ENCODE data around the gene C8B. TPM values are rescaled to one million over a fixed set of nuclear protein-coding genes. Genes with fewer than 3 reads are reported as not detected.

C8B gene
- total RNA-seq, 2 donors from 2014 or later = not detected

DNA sequence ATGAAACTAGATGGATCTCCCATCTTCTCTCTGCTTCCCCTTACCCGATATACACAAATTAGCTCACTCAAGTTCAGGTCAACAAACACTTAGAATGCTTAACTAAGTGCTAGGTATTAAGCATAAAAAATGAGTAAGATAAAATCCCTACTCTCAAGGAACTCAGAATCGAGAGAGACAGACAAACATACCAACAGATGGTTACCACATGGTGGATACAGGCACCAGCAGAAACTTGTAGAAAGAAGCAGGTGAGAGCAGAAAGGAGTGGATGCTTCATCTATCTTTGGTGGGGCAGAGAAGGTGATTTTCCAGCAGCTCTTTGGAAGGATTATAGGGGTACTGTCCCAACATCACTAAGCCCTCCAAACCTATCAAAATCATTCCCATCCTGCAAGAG lies 32.2 kb downstream of the C8B start:
- no peaks in the 10 kb centered on the region for H3K9me3 ChIP-seq (ENCODE audit: control insufficient read depth, low read length, poor library complexity, severe bottlenecking)
- peaks cover 19% of the 10 kb centered on the region for H3K27me3 Mint-ChIP-seq
- no peaks in the 10 kb centered on the region for H3K4me1 Mint-ChIP-seq
- no peak overlapping the region for H3K27ac Mint-ChIP-seq
- DNase-seq = no peak
- no peak overlapping the region for H3K4me3 Mint-ChIP-seq
- no peak for ATAC-seq
- no peaks in the 10 kb centered on the region for H3K36me3 Mint-ChIP-seq (ENCODE audit: low read depth)

DNA sequence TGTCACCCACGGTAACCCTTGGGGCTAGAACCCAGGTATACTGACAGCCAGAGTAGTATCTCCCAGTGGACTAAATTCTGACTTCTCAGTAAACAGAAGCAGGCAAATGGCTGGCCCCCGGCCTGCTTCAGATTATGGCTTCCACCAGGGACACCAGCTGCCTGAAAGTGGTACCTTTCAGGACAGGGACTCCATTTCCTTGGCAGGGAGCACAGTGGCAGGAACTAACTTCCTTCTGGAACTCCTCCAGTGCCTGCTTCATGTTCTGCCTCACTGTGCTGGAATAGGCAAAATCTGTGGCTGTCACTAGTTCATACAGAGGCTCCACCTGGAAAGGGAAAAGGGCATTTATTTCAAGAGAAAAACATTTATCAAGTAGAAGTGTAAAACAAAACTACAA lies 32.7 kb downstream of the C8B start:
- DNase-seq = no peak
- Mint-ChIP-seq H3K27ac (no peak overlapping the region), H3K27me3 (peaks cover 17% of the 10 kb centered on the region), H3K4me3 (no peak overlapping the region), H3K4me1 (no peaks in the 10 kb centered on the region), H3K36me3 (ENCODE audit: low read depth) (no peaks in the 10 kb centered on the region)
- ATAC-seq = no peak
- no peaks in the 10 kb centered on the region for H3K9me3 ChIP-seq (ENCODE audit: control insufficient read depth, low read length, poor library complexity, severe bottlenecking)

- H3K9me3 ChIP-seq (ENCODE audit: control insufficient read depth, low read length, poor library complexity, severe bottlenecking) = no peaks in the 10 kb centered on the region
- no peak for ATAC-seq
- no peak overlapping the region for H3K4me3 Mint-ChIP-seq
- no peaks in the 10 kb centered on the region for H3K36me3 Mint-ChIP-seq (ENCODE audit: low read depth)
- H3K27ac Mint-ChIP-seq = no peak overlapping the region
- peaks cover 12% of the 10 kb centered on the region for H3K27me3 Mint-ChIP-seq
- DNase-seq = no peak
- no peaks in the 10 kb centered on the region for H3K4me1 Mint-ChIP-seq
Measured at GRCh38 chr1:56931686-56932085, 34.1 kb downstream of the C8B start.

DNA sequence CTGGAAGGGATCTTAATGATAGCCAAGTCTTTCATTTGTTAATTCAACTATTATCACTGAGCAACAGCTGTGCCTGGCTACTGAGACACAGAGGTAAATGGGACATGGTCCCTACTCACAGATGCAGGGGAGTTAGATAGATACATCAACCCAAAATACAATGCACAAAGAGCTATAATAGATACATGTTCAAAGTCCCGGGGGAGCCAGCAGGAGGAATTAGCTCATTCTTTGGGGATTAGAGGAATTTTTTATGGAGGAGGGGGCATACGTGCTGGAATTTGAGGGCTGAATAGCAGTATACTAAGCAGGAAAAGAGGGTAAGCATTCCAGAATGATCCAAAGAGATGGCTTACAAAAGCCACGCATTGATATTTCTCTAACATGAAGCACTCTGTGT lies 34.6 kb downstream of the C8B start:
- Mint-ChIP-seq H3K27me3 (peaks cover 14% of the 10 kb centered on the region), H3K4me1 (no peaks in the 10 kb centered on the region), H3K36me3 (ENCODE audit: low read depth) (no peaks in the 10 kb centered on the region), H3K27ac (no peak overlapping the region), H3K4me3 (no peak overlapping the region)
- no peaks in the 10 kb centered on the region for H3K9me3 ChIP-seq (ENCODE audit: control insufficient read depth, low read length, poor library complexity, severe bottlenecking)
- ATAC-seq (no peak), DNase-seq (no peak)

DNA sequence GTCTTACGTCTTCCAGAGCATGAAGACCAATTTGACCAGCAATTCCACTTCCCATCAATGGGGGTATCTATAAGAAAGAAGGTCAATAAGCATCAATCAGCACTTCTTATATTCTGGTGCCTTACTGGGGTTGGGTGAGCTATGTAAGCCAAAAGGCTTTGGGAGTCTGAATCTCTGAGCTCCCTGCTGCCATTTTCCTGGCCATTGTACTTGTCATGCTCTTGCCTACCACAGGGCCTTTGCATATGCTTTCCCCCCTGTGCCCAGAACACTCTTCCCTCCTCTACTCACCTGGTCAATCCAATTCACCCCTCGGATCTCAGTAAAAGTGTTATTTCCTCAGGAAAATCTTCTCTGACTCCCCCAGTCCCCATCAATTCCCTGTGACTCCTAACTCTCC lies 36.3 kb downstream of the C8B start:
- no peaks in the 10 kb centered on the region for H3K9me3 ChIP-seq (ENCODE audit: control insufficient read depth, low read length, poor library complexity, severe bottlenecking)
- Mint-ChIP-seq H3K4me3 (no peak overlapping the region), H3K27ac (no peak overlapping the region), H3K36me3 (ENCODE audit: low read depth) (no peaks in the 10 kb centered on the region), H3K4me1 (no peaks in the 10 kb centered on the region), H3K27me3 (peaks cover 23% of the 10 kb centered on the region)
- DNase-seq (no peak), ATAC-seq (no peak)

DNA sequence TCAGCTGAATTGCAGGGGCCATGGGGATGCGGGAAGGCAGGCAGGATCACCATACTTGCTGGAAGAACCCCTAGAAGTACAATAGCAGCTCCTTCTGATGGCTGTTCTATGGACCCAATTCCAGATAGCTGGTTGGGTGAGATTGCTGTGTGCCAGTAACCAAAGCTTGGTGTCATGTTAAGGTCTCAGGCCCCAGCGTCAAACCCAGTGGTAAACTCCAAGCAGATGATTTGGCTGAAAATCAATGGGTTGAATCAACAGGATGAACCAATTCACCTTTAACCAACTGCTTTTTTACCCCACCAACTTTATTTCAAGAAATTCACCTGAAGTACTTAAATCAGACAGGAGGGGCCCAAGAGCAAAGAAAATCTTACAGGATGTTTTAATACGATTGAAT lies 37.8 kb downstream of the C8B start:
- no peaks in the 10 kb centered on the region for H3K36me3 Mint-ChIP-seq (ENCODE audit: low read depth)
- no peak overlapping the region for H3K4me3 Mint-ChIP-seq
- no peak overlapping the region for H3K27ac Mint-ChIP-seq
- H3K4me1 Mint-ChIP-seq = no peaks in the 10 kb centered on the region
- ATAC-seq = no peak
- no peak for DNase-seq
- no peaks in the 10 kb centered on the region for H3K9me3 ChIP-seq (ENCODE audit: control insufficient read depth, low read length, poor library complexity, severe bottlenecking)
- peaks cover 33% of the 10 kb centered on the region for H3K27me3 Mint-ChIP-seq

DNA sequence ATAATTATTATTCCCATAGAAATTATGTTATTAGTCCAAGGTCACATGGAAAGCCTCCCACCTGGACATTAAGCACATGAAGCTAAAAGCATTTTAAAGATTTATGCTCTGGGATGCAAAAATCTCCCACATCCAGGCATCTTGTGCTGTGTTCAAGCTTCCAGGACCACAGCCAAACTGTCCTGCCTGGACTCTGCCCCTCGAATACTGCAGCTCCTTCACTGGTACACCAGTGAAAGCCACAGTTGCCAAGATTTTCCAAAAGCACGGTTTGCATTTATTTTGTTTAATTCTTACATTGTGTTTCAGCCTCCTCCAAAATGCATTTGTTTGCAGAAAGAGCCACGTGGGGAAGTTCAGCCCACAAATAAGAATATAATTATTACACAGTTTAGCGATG lies 38.6 kb downstream of the C8B start:
- H3K27me3 Mint-ChIP-seq = peaks cover 33% of the 10 kb centered on the region
- no peak overlapping the region for H3K27ac Mint-ChIP-seq
- no peaks in the 10 kb centered on the region for H3K9me3 ChIP-seq (ENCODE audit: control insufficient read depth, low read length, poor library complexity, severe bottlenecking)
- no peak overlapping the region for H3K4me3 Mint-ChIP-seq
- DNase-seq = no peak
- no peaks in the 10 kb centered on the region for H3K36me3 Mint-ChIP-seq (ENCODE audit: low read depth)
- ATAC-seq = no peak
- H3K4me1 Mint-ChIP-seq = no peaks in the 10 kb centered on the region

DNA sequence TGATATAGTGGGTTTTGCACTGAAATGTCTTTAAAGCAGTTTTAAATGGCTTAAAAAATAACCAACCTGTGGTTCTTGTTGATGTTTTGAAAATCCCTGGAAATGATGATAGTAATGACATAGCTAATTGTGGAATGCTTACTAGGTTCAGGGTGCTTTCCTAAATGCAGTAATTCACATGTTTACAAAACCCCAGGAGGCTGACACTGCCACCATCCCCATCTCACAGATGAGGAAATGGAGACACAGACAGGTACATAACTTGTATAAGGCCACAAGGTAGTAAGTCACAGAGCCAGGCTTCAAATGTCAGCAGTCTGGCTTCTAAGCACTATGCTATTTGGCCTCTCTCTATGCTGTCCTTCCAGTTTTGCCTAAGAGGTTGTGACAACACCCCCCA lies 40.6 kb downstream of the C8B start:
- H3K4me1 Mint-ChIP-seq = no peaks in the 10 kb centered on the region
- H3K4me3 Mint-ChIP-seq = no peak overlapping the region
- peaks cover 39% of the 10 kb centered on the region for H3K27me3 Mint-ChIP-seq
- DNase-seq (no peak), ATAC-seq (no peak)
- H3K27ac Mint-ChIP-seq = no peak overlapping the region
- H3K9me3 ChIP-seq (ENCODE audit: control insufficient read depth, low read length, poor library complexity, severe bottlenecking) = no peaks in the 10 kb centered on the region
- no peaks in the 10 kb centered on the region for H3K36me3 Mint-ChIP-seq (ENCODE audit: low read depth)

GRCh38 chr1:56924116-56924515 lies 41.7 kb downstream of the C8B start:
- no peaks in the 10 kb centered on the region for H3K36me3 Mint-ChIP-seq (ENCODE audit: low read depth)
- no peaks in the 10 kb centered on the region for H3K9me3 ChIP-seq (ENCODE audit: control insufficient read depth, low read length, poor library complexity, severe bottlenecking)
- H3K4me3 Mint-ChIP-seq = no peak overlapping the region
- DNase-seq (no peak), ATAC-seq (no peak)
- peaks cover 42% of the 10 kb centered on the region for H3K27me3 Mint-ChIP-seq
- H3K27ac Mint-ChIP-seq = no peak overlapping the region
- H3K4me1 Mint-ChIP-seq = no peaks in the 10 kb centered on the region

DNA sequence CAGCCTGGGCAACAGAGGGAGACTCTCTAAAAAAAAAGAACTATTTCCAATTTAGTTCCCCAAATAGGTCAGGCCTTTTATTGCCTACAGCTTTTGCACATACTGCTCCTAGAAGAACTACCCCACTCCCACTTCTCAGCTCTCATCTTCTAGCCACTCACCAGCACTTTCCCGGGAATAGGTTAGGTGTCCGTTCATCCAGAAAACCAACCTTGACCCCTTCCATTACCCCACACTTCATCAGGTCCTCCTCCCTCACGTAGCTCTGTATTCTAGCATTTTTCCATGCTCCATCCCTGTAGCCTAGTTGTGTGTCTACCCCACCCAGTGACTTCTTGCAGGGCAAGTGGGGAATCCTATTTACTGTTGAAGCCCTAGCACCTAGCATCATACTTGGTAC lies 42.6 kb downstream of the C8B start:
- Mint-ChIP-seq H3K27me3 (peaks cover 44% of the 10 kb centered on the region), H3K27ac (no peak overlapping the region), H3K36me3 (ENCODE audit: low read depth) (no peaks in the 10 kb centered on the region), H3K4me1 (no peaks in the 10 kb centered on the region), H3K4me3 (no peak overlapping the region)
- DNase-seq (no peak), ATAC-seq (no peak)
- H3K9me3 ChIP-seq (ENCODE audit: control insufficient read depth, low read length, poor library complexity, severe bottlenecking) = no peaks in the 10 kb centered on the region

GRCh38 chr1:56922507-56922906 lies 43.3 kb downstream of the C8B start:
- Mint-ChIP-seq H3K36me3 (ENCODE audit: low read depth) (no peaks in the 10 kb centered on the region), H3K27ac (no peak overlapping the region), H3K4me1 (no peaks in the 10 kb centered on the region), H3K4me3 (no peak overlapping the region), H3K27me3 (peaks cover 44% of the 10 kb centered on the region)
- ATAC-seq = no peak
- no peak for DNase-seq
- no peaks in the 10 kb centered on the region for H3K9me3 ChIP-seq (ENCODE audit: control insufficient read depth, low read length, poor library complexity, severe bottlenecking)

GRCh38 chr1:56922070-56922469 lies 43.7 kb downstream of the C8B start:
- H3K4me1 Mint-ChIP-seq = no peaks in the 10 kb centered on the region
- ATAC-seq (no peak), DNase-seq (no peak)
- no peak overlapping the region for H3K27ac Mint-ChIP-seq
- H3K4me3 Mint-ChIP-seq = no peak overlapping the region
- peaks cover 44% of the 10 kb centered on the region for H3K27me3 Mint-ChIP-seq
- H3K36me3 Mint-ChIP-seq (ENCODE audit: low read depth) = no peaks in the 10 kb centered on the region
- H3K9me3 ChIP-seq (ENCODE audit: control insufficient read depth, low read length, poor library complexity, severe bottlenecking) = no peaks in the 10 kb centered on the region

DNA sequence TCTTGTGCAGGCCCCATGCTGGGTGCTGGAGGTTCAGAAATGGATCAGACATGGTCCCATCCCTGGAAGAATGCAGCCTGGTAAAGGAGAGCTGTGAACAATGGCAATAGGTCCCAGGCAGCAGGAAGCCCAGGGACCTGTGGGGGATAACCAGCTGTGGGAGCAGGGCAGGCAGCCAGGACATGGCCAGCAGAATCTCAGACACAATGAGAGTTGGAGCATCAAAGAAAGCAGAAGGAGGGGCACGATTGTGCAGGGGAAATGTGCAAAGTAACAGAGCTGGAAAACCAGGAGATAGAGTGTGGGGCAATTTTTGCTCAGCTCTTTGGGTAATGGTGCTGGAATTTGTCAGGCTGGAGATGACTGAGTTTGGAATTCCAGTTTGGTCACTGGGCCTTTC lies 44.3 kb downstream of the C8B start:
- no peaks in the 10 kb centered on the region for H3K4me1 Mint-ChIP-seq
- H3K27ac Mint-ChIP-seq = no peak overlapping the region
- no peak overlapping the region for H3K4me3 Mint-ChIP-seq
- DNase-seq (no peak), ATAC-seq (no peak)
- no peaks in the 10 kb centered on the region for H3K9me3 ChIP-seq (ENCODE audit: control insufficient read depth, low read length, poor library complexity, severe bottlenecking)
- no peaks in the 10 kb centered on the region for H3K36me3 Mint-ChIP-seq (ENCODE audit: low read depth)
- H3K27me3 Mint-ChIP-seq = peaks cover 44% of the 10 kb centered on the region

- ATAC-seq = no peak
- no peaks in the 10 kb centered on the region for H3K4me1 Mint-ChIP-seq
Measured at GRCh38 chr1:56920591-56921001, 45.2 kb downstream of the C8B start.

GRCh38 chr1:56917356-56917755 lies 48.5 kb downstream of the C8B start:
- Mint-ChIP-seq H3K36me3 (ENCODE audit: low read depth) (no peaks in the 10 kb centered on the region), H3K27me3 (peaks cover 30% of the 10 kb centered on the region), H3K4me1 (no peaks in the 10 kb centered on the region), H3K27ac (no peak overlapping the region), H3K4me3 (no peak overlapping the region)
- ATAC-seq (no peak), DNase-seq (no peak)
- no peaks in the 10 kb centered on the region for H3K9me3 ChIP-seq (ENCODE audit: control insufficient read depth, low read length, poor library complexity, severe bottlenecking)

More at GRCh38 chr1:56920591-56921001, 45.2 kb downstream of the C8B start:
- H3K36me3 Mint-ChIP-seq (ENCODE audit: low read depth) = no peaks in the 10 kb centered on the region
- DNase-seq = no peak
- no peak overlapping the region for H3K27ac Mint-ChIP-seq
- H3K9me3 ChIP-seq (ENCODE audit: control insufficient read depth, low read length, poor library complexity, severe bottlenecking) = no peaks in the 10 kb centered on the region
- no peak overlapping the region for H3K4me3 Mint-ChIP-seq
- peaks cover 41% of the 10 kb centered on the region for H3K27me3 Mint-ChIP-seq
